ENCODE data around the gene SAMM50. TPM values are rescaled to one million over a fixed set of nuclear protein-coding genes. Genes with fewer than 3 reads are reported as not detected.
"Not testable (repeated sequence)": the region's sequence is repeated elsewhere in the genome, so short reads cannot be mapped to it uniquely, and the experiment has no call there.

The SAMM50 gene
- polyA plus RNA-seq, 1 donor from 2014 or later, result 79.5 TPM

- Mint-ChIP-seq H3K27me3 (no peaks in the 10 kb centered on the region), H3K36me3 (peaks cover 9% of the 10 kb centered on the region), H3K4me3 (peak overlapping the region; percentile 90 to 99 (median 95)), H3K27ac (peak overlapping the region; percentile 93 to 100 (median 98)), H3K4me1 (peaks cover 30 to 33% (median 33%) of the 10 kb centered on the region in 3 donors), H3K9me3 (no peaks in the 10 kb centered on the region)
Measured at GRCh38 chr22:43996170-43996980, 41.1 kb downstream of the SAMM50 start.

GRCh38 chr22:43996981-43997265, 41.7 kb downstream of the SAMM50 start:
- Mint-ChIP-seq H3K27ac (peak overlapping the region; percentile 93 to 100 (median 98)), H3K36me3 (peaks cover 9% of the 10 kb centered on the region), H3K4me1 (peaks cover 30 to 33% (median 33%) of the 10 kb centered on the region in 3 donors), H3K4me3 (peak overlapping the region; percentile 21 to 99 (median 94)), H3K27me3 (no peaks in the 10 kb centered on the region), H3K9me3 (no peaks in the 10 kb centered on the region)

DNA sequence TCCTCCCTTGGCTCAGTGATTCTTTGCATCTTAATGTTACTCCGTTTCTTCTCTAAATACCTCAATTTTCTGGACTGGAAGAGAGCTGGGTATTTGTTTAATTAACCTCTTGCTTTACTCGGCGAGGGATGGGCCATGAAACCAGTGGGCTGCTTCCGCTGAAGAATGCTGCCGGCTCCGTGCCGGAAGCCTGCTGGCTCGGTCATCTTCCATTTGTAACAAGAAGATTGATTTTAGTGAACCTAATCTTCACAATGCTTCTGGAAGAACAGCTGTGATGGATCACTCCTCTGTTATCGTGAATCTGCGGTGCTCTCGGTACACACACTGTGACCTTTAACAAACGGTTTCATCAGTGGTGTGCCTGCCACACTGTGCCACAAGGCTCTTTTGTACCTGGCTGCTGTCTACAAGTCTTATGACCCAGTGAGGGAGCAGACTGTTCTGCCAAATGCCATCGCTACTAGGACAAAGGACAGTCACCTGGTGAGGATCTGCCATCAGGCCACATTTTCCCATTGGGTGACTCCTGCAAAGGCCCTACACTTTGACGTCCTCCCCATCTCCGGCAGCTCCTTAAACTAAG, 43.5 kb downstream of the SAMM50 start:
- Mint-ChIP-seq H3K4me3 (peak overlapping the region in 1 of 4 donors; percentile 57), H3K27me3 (no peaks in the 10 kb centered on the region), H3K9me3 (no peaks in the 10 kb centered on the region), H3K4me1 (peaks cover 22 to 28% (median 24%) of the 10 kb centered on the region in 3 donors), H3K27ac (peak overlapping the region in 2 of 3 donors; percentile 25 to 39), H3K36me3 (peaks cover 9% of the 10 kb centered on the region)

DNA sequence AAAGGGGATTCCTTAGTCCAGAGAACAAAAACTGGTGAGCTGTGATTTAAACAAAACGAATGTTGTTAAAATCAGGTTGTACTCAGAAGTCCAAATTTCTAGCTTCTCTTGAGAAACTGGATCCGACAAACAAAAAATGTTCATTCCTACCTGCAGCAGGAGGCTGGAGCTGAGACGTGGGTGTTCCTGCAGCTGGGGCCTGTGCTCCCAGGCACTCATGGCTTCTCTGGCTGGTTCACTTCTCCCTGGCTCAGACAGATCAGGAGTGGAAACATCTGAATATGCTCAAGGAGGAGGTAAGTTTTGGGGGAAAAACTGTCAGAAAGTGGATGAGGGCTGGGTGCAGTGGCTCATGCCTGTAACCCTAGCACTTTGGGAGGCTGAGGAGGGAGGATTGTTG, 44.1 kb downstream of the SAMM50 start:
- H3K9me3 Mint-ChIP-seq, result no peaks in the 10 kb centered on the region
- no peak overlapping the region for H3K4me3 Mint-ChIP-seq
- peaks cover 9% of the 10 kb centered on the region for H3K36me3 Mint-ChIP-seq
- peaks cover 21 to 28% (median 21%) of the 10 kb centered on the region in 3 donors for H3K4me1 Mint-ChIP-seq
- no peaks in the 10 kb centered on the region for H3K27me3 Mint-ChIP-seq
- no peak overlapping the region for H3K27ac Mint-ChIP-seq

DNA sequence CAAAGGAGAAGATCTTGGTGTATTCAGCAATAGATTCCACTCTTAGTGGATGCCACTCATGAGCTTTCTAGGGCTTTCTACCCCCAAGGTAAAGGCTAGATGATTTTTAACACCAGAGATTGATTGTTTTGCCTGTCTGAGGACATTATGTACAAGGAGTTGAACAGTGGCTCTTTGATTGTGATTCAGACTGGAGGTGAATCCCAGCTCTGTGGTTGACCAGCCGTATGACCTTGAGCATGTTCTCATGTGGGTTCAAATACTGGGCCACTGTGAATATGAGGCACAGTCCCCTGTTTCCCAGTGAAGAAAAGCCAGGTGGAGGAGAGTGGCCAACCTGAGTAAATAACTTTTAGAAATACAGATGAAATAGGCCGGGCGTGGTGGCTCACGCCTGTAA, 44.9 kb downstream of the SAMM50 start:
- Mint-ChIP-seq H3K36me3 (peaks cover 9% of the 10 kb centered on the region), H3K27ac (no peak overlapping the region), H3K9me3 (no peaks in the 10 kb centered on the region), H3K27me3 (no peaks in the 10 kb centered on the region), H3K4me3 (no peak overlapping the region), H3K4me1 (peaks cover 14 to 23% (median 21%) of the 10 kb centered on the region in 3 donors)

DNA sequence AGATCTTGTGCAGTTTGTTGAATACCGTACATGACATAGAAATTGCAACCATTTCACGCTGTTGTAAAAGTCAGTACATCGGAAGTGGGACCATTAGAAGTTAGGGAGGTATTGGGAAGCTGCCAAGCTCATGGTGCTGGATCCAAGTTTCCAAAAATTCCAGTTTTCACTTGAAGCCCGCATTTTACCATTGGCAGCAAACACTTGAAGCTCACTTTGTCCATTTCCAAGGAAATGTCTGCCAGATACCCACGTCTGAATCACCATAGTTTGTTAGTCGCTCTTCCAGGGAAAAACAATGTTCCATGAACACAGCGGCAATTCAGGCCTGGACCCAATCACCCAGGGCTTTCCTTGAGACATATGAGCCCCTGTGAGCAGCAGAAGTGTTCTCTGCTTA, 46.3 kb downstream of the SAMM50 start:
- Mint-ChIP-seq H3K4me3 (no peak overlapping the region), H3K9me3 (peaks cover 0 to 3% (median 2%) of the 10 kb centered on the region in 3 donors), H3K4me1 (peaks cover 2 to 15% (median 14%) of the 10 kb centered on the region in 3 donors), H3K36me3 (peaks cover 7% of the 10 kb centered on the region), H3K27me3 (no peaks in the 10 kb centered on the region), H3K27ac (no peak overlapping the region)

GRCh38 chr22:44002324-44002723, 47.1 kb downstream of the SAMM50 start:
- Mint-ChIP-seq H3K36me3 (peaks cover 10% of the 10 kb centered on the region), H3K27me3 (no peaks in the 10 kb centered on the region), H3K4me3 (no peak overlapping the region), H3K9me3 (peaks cover 0 to 3% (median 2%) of the 10 kb centered on the region in 3 donors), H3K4me1 (peaks cover 0 to 8% (median 7%) of the 10 kb centered on the region in 3 donors), H3K27ac (no peak overlapping the region)

- H3K27ac Mint-ChIP-seq, result no peak overlapping the region
- peaks cover 10% of the 10 kb centered on the region for H3K36me3 Mint-ChIP-seq
- peaks cover 0 to 3% (median 2%) of the 10 kb centered on the region in 3 donors for H3K9me3 Mint-ChIP-seq
- peaks cover 0 to 7% (median 4%) of the 10 kb centered on the region in 3 donors for H3K4me1 Mint-ChIP-seq
- no peak overlapping the region for H3K4me3 Mint-ChIP-seq
- no peaks in the 10 kb centered on the region for H3K27me3 Mint-ChIP-seq
Measured at GRCh38 chr22:44002997-44003396, 47.8 kb downstream of the SAMM50 start.

- peaks cover 0 to 7% (median 4%) of the 10 kb centered on the region in 3 donors for H3K4me1 Mint-ChIP-seq
- H3K9me3 Mint-ChIP-seq, result peaks cover 0 to 3% (median 2%) of the 10 kb centered on the region in 3 donors
- no peak overlapping the region for H3K27ac Mint-ChIP-seq
- peaks cover 10% of the 10 kb centered on the region for H3K36me3 Mint-ChIP-seq
- H3K27me3 Mint-ChIP-seq, result no peaks in the 10 kb centered on the region
- H3K4me3 Mint-ChIP-seq, result no peak overlapping the region
Measured at GRCh38 chr22:44003405-44004103, 48.3 kb downstream of the SAMM50 start.

- Mint-ChIP-seq H3K36me3 (peaks cover 6% of the 10 kb centered on the region), H3K4me1 (peaks cover 0 to 4% (median 2%) of the 10 kb centered on the region in 3 donors), H3K27ac (no peak overlapping the region), H3K4me3 (peak overlapping the region in 1 of 4 donors; percentile 22), H3K27me3 (no peaks in the 10 kb centered on the region), H3K9me3 (peaks cover 0 to 3% (median 2%) of the 10 kb centered on the region in 3 donors)
Measured at GRCh38 chr22:44004104-44004460, 48.8 kb downstream of the SAMM50 start.

DNA sequence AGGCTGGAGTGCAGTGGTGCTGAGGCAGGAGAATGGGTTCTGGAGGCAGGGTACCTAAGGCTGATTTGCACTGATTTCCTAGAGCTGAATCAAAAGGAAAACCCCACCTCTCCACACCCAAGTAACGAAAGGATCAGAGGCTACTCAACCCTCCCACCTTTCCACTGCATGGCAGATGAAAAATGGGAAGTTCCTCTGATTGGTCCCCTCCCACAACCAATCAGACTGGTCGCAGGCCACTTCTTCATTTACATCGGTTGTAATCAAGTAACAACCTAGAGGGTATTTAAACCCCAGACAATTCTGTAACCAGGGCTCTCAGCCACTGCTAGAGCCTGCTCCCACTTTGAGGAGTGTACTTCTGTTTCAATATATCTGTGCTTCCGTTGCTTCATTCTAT, 50.3 kb downstream of the SAMM50 start:
- H3K27ac Mint-ChIP-seq, result no peak overlapping the region
- H3K27me3 Mint-ChIP-seq, result no peaks in the 10 kb centered on the region
- H3K4me3 Mint-ChIP-seq, result peak overlapping the region in 1 of 4 donors; percentile 37
- H3K4me1 Mint-ChIP-seq, result peaks cover 0 to 4% (median 2%) of the 10 kb centered on the region in 3 donors
- H3K36me3 Mint-ChIP-seq, result peaks cover 4% of the 10 kb centered on the region
- peaks cover 0 to 3% (median 2%) of the 10 kb centered on the region in 3 donors for H3K9me3 Mint-ChIP-seq

- Mint-ChIP-seq H3K36me3 (no peaks in the 10 kb centered on the region), H3K27ac (no peak overlapping the region), H3K4me1 (peaks cover 2 to 5% (median 4%) of the 10 kb centered on the region in 3 donors), H3K4me3 (no peak overlapping the region), H3K27me3 (no peaks in the 10 kb centered on the region), H3K9me3 (no peaks in the 10 kb centered on the region)
Measured at GRCh38 chr22:44012162-44012561, 56.9 kb downstream of the SAMM50 start.

- H3K9me3 Mint-ChIP-seq, result no peaks in the 10 kb centered on the region
- H3K27ac Mint-ChIP-seq, result no peak overlapping the region
- H3K27me3 Mint-ChIP-seq, result no peaks in the 10 kb centered on the region
- peaks cover 2 to 6% (median 4%) of the 10 kb centered on the region in 3 donors for H3K4me1 Mint-ChIP-seq
- H3K36me3 Mint-ChIP-seq, result no peaks in the 10 kb centered on the region
- no peak overlapping the region for H3K4me3 Mint-ChIP-seq
Measured at GRCh38 chr22:44012591-44012990, 57.3 kb downstream of the SAMM50 start.

GRCh38 chr22:44014241-44014640, 59.0 kb downstream of the SAMM50 start:
- Mint-ChIP-seq H3K36me3 (no peaks in the 10 kb centered on the region), H3K27ac (peak overlapping the region in 1 of 3 donors; percentile 67), H3K9me3 (no peaks in the 10 kb centered on the region), H3K4me1 (peaks cover 3 to 6% (median 4%) of the 10 kb centered on the region in 3 donors), H3K27me3 (no peaks in the 10 kb centered on the region), H3K4me3 (no peak overlapping the region)

GRCh38 chr22:44016586-44016985, 61.3 kb downstream of the SAMM50 start:
- not testable (repeated sequence) for H3K4me3 Mint-ChIP-seq, H3K27ac Mint-ChIP-seq, H3K4me1 Mint-ChIP-seq, H3K9me3 Mint-ChIP-seq, H3K36me3 Mint-ChIP-seq, H3K27me3 Mint-ChIP-seq
